LNCaP clone FGC (cell line): ENCODE data around the gene PDC.
A peak's percentile ranks its signal among the peaks of the same experiment; 100 is the strongest.

Experiments
- DNase-seq: peaks from one replicate; pipeline ENCODE4 v3.0.0-alpha.2; 2011; ENCODE audit warnings: low read depth
- H3K4me3 ChIP-seq: 2 replicates; pipeline ENCODE4 v1.5.1; 2011; ENCODE audit warnings: mild to moderate bottlenecking, low read depth, low read length, control low read depth
- CTCF ChIP-seq: IDR thresholded peaks from 2 replicates; pipeline ENCODE4 v1.5.1; 2012; ENCODE audit warnings: mild to moderate bottlenecking; ENCODE audit not compliant: control insufficient read depth, insufficient read depth; ENCODE audit errors: extremely low read depth

PDC gene

GRCh38 chr1:186486061-186486460 is 25.1 kb upstream of the PDC start:
- TF ChIP-seq CTCF, result no peak
- no peak overlapping the region for H3K4me3 ChIP-seq
- no peak for DNase-seq

GRCh38 chr1:186483561-186483960 is 22.6 kb upstream of the PDC start:
- no peak for TF ChIP-seq CTCF

GRCh38 chr1:186482661-186483255 is 21.8 kb upstream of the PDC start:
- peak; percentile 98 for TF ChIP-seq CTCF
- peak; percentile 23 for DNase-seq
- H3K4me3 ChIP-seq, result no peak overlapping the region

More at GRCh38 chr1:186483561-186483960, 22.6 kb upstream of the PDC start:
- H3K4me3 ChIP-seq, result no peak overlapping the region
- DNase-seq, result no peak

- no peak for DNase-seq
- TF ChIP-seq CTCF, result no peak
- no peak overlapping the region for H3K4me3 ChIP-seq
These were observed 20.5 kb upstream of the PDC start for GRCh38 chr1:186481303-186481888.

GRCh38 chr1:186479162-186479561 is 18.2 kb upstream of the PDC start:
- no peak overlapping the region for H3K4me3 ChIP-seq
- DNase-seq, result no peak
- TF ChIP-seq CTCF, result no peak

- no peak overlapping the region for H3K4me3 ChIP-seq
- DNase-seq, result no peak
- TF ChIP-seq CTCF, result no peak
These were observed 15.5 kb upstream of the PDC start for GRCh38 chr1:186476264-186477040.

GRCh38 chr1:186474208-186474607 is 13.3 kb upstream of the PDC start:
- TF ChIP-seq CTCF, result no peak
- no peak for DNase-seq
- no peak overlapping the region for H3K4me3 ChIP-seq
